Testis (tissue), 3 donors: ENCODE results near the gene ZNF605. TPM values are rescaled to one million over a fixed set of nuclear protein-coding genes. Genes with fewer than 3 reads are reported as not detected.

Source experiments
- DNase-seq: peaks from one replicate; pipeline ENCODE4 v3.0.0-alpha.2; 2019
- H3K27ac ChIP-seq, 2 donors: fragments of 200-600 bp; sonication (generic); one replicate each; pipeline ENCODE4 v1.5.1; 2019
- H3K27me3 ChIP-seq: fragments of 200-600 bp; sonication (generic); one replicate; pipeline ENCODE4 v1.5.1; 2019
- H3K36me3 ChIP-seq: fragments of 200-600 bp; sonication (generic); one replicate; pipeline ENCODE4 v1.5.1; 2017; ENCODE audit warnings: low read depth; ENCODE audit errors: missing control alignments
- H3K4me1 ChIP-seq: fragments of 200-600 bp; sonication (generic); one replicate; pipeline ENCODE4 v1.5.1; 2019
- H3K4me3 ChIP-seq, 2 donors: fragments of 200-600 bp; sonication (generic); one replicate each; pipeline ENCODE4 v1.5.1; 2017 to 2019
- H3K9me3 ChIP-seq: fragments of 200-600 bp; sonication (generic); one replicate; pipeline ENCODE4 v1.5.1; 2017
- POLR2A ChIP-seq: fragments of 450-650 bp; IDR thresholded peaks from one replicate; pipeline ENCODE4 v1.6.1; 2017; ENCODE audit warnings: antibody characterized with exemption, mild to moderate bottlenecking, moderate library complexity
- WGBS, 2 donors: methylation state at CpG; one replicate each; pipeline ENCODE4 v1.1.5; 2018; 5-methylcytosine and 5-hydroxymethylcytosine counted together
- intact Hi-C: fragments of 100-400 bp; cut with DNase I; formaldehyde crosslinking; loops from one replicate; pipeline ENCODE4 v1.15.1; 2023; ENCODE audit warnings: low total_unique reads
- polyA plus RNA-seq: library from polyadenylated mRNA; stranded (reverse); fragments of 350-450 nt; fragmentation: Illumina TruSeq; extraction: RNeasy Lipid Tissue Mini Kit (QIAGEN cat#74804); gene quantifications from one replicate; pipeline ENCODE4 v1.2.3, GENCODE V29; 2014; ENCODE audit warnings: low read depth, low replicate concordance; ENCODE audit not compliant: insufficient read depth
- total RNA-seq, 2 donors: library from RNA; depleted of rRNA; stranded (reverse); fragments of >200 nt; gene quantifications; one replicate each; pipeline ENCODE4 v1.2.3, GENCODE V29; 2016
- TF ChIP-seq, protein P1 (sequence below), 3 experiments: fragments of 450-650 bp in 2 of 3; fragments of 200-600 bp in 1 of 3; sonication (generic) in 1 of 3; IDR thresholded peaks; one replicate each; pipeline ENCODE4 v1.5.1; 2016 to 2019; ENCODE audit warnings: antibody characterized with exemption in 3 of 3, mild to moderate bottlenecking in 2 of 3, moderate library complexity in 1 of 3

ZNF605 gene
- total and polyA plus RNA-seq, 3 donors from 2014 or later, result 3.2 to 14.6 (median 13.4) TPM

DNA sequence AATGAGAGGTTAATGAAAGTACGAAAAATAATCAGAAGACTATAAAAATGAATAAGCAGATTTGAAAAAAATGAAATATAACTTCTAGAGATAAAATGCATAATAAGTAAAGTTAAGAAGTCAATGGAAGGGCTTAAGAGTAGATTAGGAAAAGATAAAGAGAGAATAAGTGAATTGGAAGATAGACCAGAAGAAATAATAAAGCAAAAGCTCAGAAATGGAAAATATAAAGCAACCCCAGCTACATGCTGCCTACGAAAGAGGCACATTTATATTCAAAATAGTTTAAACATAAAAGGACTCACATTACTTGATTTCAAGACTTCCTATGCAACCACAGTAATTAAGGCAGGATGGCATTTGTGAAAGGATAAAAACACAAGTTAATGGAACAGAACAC, 19.9 kb downstream of the ZNF605 start:
- Histone ChIP-seq H3K9me3 (no peaks in the 10 kb centered on the region), H3K27ac (no peak overlapping the region), H3K27me3 (no peaks in the 10 kb centered on the region), H3K4me1 (no peaks in the 10 kb centered on the region), H3K4me3 (no peak overlapping the region), H3K36me3 (no peaks in the 10 kb centered on the region)
- DNase-seq, result no peak
- WGBS, 2 donors, result 95 to 99% methylated on average over 2 of the region's 2 CpGs
- TF ChIP-seq, protein P1, sequence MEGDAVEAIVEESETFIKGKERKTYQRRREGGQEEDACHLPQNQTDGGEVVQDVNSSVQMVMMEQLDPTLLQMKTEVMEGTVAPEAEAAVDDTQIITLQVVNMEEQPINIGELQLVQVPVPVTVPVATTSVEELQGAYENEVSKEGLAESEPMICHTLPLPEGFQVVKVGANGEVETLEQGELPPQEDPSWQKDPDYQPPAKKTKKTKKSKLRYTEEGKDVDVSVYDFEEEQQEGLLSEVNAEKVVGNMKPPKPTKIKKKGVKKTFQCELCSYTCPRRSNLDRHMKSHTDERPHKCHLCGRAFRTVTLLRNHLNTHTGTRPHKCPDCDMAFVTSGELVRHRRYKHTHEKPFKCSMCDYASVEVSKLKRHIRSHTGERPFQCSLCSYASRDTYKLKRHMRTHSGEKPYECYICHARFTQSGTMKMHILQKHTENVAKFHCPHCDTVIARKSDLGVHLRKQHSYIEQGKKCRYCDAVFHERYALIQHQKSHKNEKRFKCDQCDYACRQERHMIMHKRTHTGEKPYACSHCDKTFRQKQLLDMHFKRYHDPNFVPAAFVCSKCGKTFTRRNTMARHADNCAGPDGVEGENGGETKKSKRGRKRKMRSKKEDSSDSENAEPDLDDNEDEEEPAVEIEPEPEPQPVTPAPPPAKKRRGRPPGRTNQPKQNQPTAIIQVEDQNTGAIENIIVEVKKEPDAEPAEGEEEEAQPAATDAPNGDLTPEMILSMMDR (IDR thresholded peaks at IDR 0.05), result no peak
- TF ChIP-seq POLR2A, result no peak
- intact Hi-C loops, result no loop called here

DNA sequence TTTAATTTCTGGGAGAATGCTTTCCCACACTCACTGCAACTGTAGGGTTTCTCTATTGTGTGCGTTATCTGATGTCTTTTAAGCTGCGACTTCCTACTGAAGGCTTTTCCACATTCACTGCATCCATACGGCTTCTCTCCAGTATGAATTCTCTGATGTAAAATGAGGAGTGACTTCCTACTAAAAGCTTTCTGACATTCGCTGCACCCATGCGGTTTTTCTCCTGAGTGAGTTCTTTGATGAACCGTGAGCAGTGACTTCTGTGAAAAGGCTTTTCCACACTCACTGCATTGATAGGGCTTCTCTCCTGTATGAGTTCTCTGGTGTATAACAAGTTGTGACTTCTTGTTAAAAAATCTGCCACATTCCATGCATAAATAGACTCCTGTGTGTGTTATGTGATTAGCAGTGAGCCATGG, 29.7 kb downstream of the ZNF605 start:
- intact Hi-C loops, result no loop called here
- H3K27ac ChIP-seq, result no peak overlapping the region
- 98 to 99% methylated on average over 6 of the region's 6 CpGs for WGBS, 2 donors
- H3K27me3 ChIP-seq, result no peaks in the 10 kb centered on the region
- no peaks in the 10 kb centered on the region for H3K9me3 ChIP-seq
- DNase-seq, result no peak
- no peak for TF ChIP-seq POLR2A
- TF ChIP-seq, protein P1 (IDR thresholded peaks at IDR 0.05), result no peak
- no peaks in the 10 kb centered on the region for H3K4me1 ChIP-seq
- H3K4me3 ChIP-seq, result no peak overlapping the region
- no peaks in the 10 kb centered on the region for H3K36me3 ChIP-seq

DNA sequence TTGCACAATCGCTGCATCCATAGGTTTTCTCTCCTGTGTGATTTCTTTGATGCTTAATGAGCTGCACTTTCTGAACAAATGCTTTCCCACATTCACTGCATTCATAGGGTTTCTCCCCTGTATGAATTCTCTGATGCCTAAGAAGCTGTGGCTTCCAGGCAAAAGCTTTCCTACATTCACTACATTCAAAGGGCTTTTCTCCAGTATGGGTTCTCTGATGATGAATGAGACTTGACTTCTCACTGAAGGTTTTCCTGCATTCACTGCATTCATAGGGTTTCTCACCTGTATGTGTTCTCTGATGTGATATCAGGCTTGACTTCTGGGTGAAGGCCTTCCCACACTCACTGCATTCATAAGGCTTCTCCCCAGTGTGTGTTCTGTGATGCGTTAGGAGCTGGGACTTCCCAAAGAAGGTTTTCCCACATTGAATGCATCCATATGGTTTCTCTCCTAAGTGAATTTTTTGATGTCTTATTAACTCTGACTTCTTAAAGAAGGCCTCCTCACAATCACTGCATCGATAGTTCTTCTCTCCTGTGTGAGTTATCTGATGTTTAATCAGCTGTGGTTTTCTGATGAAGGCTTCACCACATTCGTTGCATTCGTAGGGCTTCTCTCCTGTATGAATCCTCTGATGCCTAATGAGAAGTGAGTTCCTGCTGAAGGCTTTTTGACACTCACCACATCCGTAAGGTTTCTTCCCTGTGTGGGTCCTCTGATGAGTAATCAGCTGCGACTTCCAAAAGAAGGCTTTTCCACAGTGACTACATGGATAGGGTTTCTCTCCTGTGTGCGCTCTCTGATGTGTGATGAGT, 30.3 kb downstream of the ZNF605 start:
- TF ChIP-seq POLR2A, result no peak
- TF ChIP-seq, protein P1 (IDR thresholded peaks at IDR 0.05), result no peak
- intact Hi-C loops, result no loop called here
- 94 to 96% methylated on average over 8 of the region's 8 CpGs for WGBS, 2 donors
- no peaks in the 10 kb centered on the region for H3K36me3 ChIP-seq
- H3K27me3 ChIP-seq, result no peaks in the 10 kb centered on the region
- no peak overlapping the region for H3K27ac ChIP-seq
- DNase-seq, result no peak
- no peak overlapping the region for H3K4me3 ChIP-seq
- H3K9me3 ChIP-seq, result no peaks in the 10 kb centered on the region
- H3K4me1 ChIP-seq, result no peaks in the 10 kb centered on the region

DNA sequence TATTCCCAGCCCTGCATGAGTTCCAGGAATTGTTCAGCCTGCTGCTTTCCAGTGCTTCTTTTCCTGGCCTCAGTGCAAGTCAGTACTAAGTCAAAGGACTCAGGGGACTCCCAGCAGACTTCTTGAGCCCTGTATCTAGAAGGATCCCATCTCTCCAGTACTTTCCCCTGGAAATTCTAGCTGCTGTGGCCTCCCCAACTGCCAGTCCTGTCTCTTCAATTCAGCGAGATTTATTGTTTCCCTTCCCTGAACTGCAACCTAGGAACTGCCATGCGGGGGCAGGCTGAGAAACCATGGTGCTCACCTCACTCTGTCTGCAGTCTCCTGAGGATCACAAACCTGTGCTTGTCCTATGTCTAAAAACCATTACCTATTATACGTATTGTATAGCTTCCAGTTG, 31.8 kb downstream of the ZNF605 start:
- intact Hi-C loops, result no loop called here
- 93 to 97% methylated on average over 3 of the region's 3 CpGs for WGBS, 2 donors
- no peak overlapping the region for H3K27ac ChIP-seq
- H3K36me3 ChIP-seq, result no peaks in the 10 kb centered on the region
- no peaks in the 10 kb centered on the region for H3K27me3 ChIP-seq
- no peak for DNase-seq
- TF ChIP-seq, protein P1 (IDR thresholded peaks at IDR 0.05), result no peak
- no peak for TF ChIP-seq POLR2A
- no peaks in the 10 kb centered on the region for H3K4me1 ChIP-seq
- no peak overlapping the region for H3K4me3 ChIP-seq
- no peaks in the 10 kb centered on the region for H3K9me3 ChIP-seq
